B cell (primary cell): Measurements from ENCODE around the gene TSPAN9. TPM values are rescaled to one million over a fixed set of nuclear protein-coding genes. Genes with fewer than 3 reads are reported as not detected.

Experiments used
- ATAC-seq: fragments of 200-7000 bp; cut with Tn5 transposase; one replicate; pipeline ENCODE4 v1.10.0; 2021; ENCODE audit warnings: low read depth, mild to moderate bottlenecking, moderate number of reproducible peaks, moderate library complexity
- CTCF ChIA-PET: fragments of 350-600 bp; sonication (Branson Sonifier 250); formaldehyde crosslinking; loops from one replicate; lab custom pipeline; 2021; ENCODE audit warnings: antibody characterized with exemption, inconsistent platforms; lab: Charles Lee
- POLR2A ChIA-PET: fragments of 350-600 bp; sonication (Branson Sonifier 250); formaldehyde crosslinking; loops from one replicate; lab custom pipeline; 2021; ENCODE audit warnings: antibody characterized with exemption; lab: Charles Lee
- DNase-seq: peaks from one replicate; pipeline ENCODE4 v3.0.0; 2013
- H2AFZ ChIP-seq: 2 replicates; pipeline ENCODE4 v1.6.1; 2012; ENCODE audit warnings: mild to moderate bottlenecking, low read depth, low read length; ENCODE audit not compliant: insufficient read depth, poor library complexity, severe bottlenecking
- H3K27ac ChIP-seq, 2 donors: 1 replicate in 1 of 2; 2 replicates in 1 of 2; pipeline ENCODE4 v1.5.1; 2012 to 2013; ENCODE audit warnings: low read length in 2 of 2, mild to moderate bottlenecking in 2 of 2, moderate library complexity in 1 of 2
- H3K27me3 ChIP-seq, 4 experiments: fragments of 200-600 bp in 1 of 4; sonication (generic) in 1 of 4; replicated peaks in 1 of 4; 1 replicate in 2 of 4; 2 replicates in 2 of 4; pipeline versions ENCODE4 v1.6.1 to v1.7.0; 2013 to 2016; ENCODE audit warnings: low read length in 3 of 4, mild to moderate bottlenecking in 2 of 4, mixed read lengths in 1 of 4, moderate library complexity in 1 of 4; ENCODE audit not compliant: insufficient read depth in 4 of 4, control insufficient read depth in 3 of 4; ENCODE audit errors: control extremely low read depth in 1 of 4
- H3K36me3 ChIP-seq, 2 experiments: replicated peaks in 1 of 2; 1 replicate in 1 of 2; 2 replicates in 1 of 2; pipeline versions ENCODE4 v1.6.1 to v1.7.1; 2013; ENCODE audit warnings: low read length in 1 of 2; ENCODE audit not compliant: insufficient read depth in 2 of 2, control insufficient read depth in 1 of 2; ENCODE audit errors: control extremely low read depth in 1 of 2, extremely low read depth in 1 of 2
- H3K4me1 ChIP-seq, 2 donors: fragments of 200-600 bp in 1 of 2; sonication (generic) in 1 of 2; 1 replicate in 1 of 2; 2 replicates in 1 of 2; pipeline versions ENCODE4 v1.5.1 to v1.6.1; 2013 to 2017; ENCODE audit warnings: low read length in 2 of 2; ENCODE audit not compliant: control insufficient read depth in 2 of 2, insufficient read depth in 2 of 2
- H3K4me2 ChIP-seq: replicated peaks from 2 replicates; pipeline ENCODE3; 2012; ENCODE audit warnings: mild to moderate bottlenecking, low read depth, low read length; ENCODE audit not compliant: poor library complexity, severe bottlenecking
- H3K4me3 ChIP-seq, 5 experiments: fragments of 200-600 bp in 1 of 5; sonication (generic) in 1 of 5; 1 replicate in 3 of 5; 2 replicates in 2 of 5; pipeline versions ENCODE4 v1.5.1 to v1.7.0; 2011 to 2016; ENCODE audit warnings: low read length in 4 of 5, mild to moderate bottlenecking in 4 of 5, low read depth in 2 of 5, control low read depth in 1 of 5, moderate library complexity in 1 of 5; ENCODE audit not compliant: insufficient read depth in 1 of 5; ENCODE audit errors: control extremely low read depth in 1 of 5, extremely low read depth in 1 of 5
- H3K79me2 ChIP-seq: fragments of 200-600 bp; sonication (generic); one replicate; pipeline ENCODE4 v1.6.0; 2016; ENCODE audit warnings: low read length; ENCODE audit not compliant: control insufficient read depth, insufficient read depth
- H3K9ac ChIP-seq: fragments of 200-600 bp; sonication (generic); 2 replicates; pipeline ENCODE4 v1.6.1; 2017; ENCODE audit warnings: mild to moderate bottlenecking, low read length, moderate library complexity
- H3K9me3 ChIP-seq, 3 donors: one replicate each; pipeline versions ENCODE4 v1.6.1 to v1.7.1; 2013; ENCODE audit warnings: low read length in 2 of 3; ENCODE audit not compliant: control insufficient read depth in 2 of 3, insufficient read depth in 1 of 3; ENCODE audit errors: control extremely low read depth in 1 of 3
- H4K20me1 ChIP-seq: 2 replicates; pipeline ENCODE4 v1.6.0; 2012; ENCODE audit warnings: mild to moderate bottlenecking, low read length; ENCODE audit not compliant: insufficient read depth, control insufficient read depth, poor library complexity, severe bottlenecking
- H3K27ac Mint-ChIP-seq: one replicate; pipeline ENCODE4 v1.8.0; 2021; ENCODE audit warnings: mixed read lengths
- H3K27me3 Mint-ChIP-seq: one replicate; pipeline ENCODE4 v1.8.0; 2021; ENCODE audit warnings: mixed read lengths
- H3K4me1 Mint-ChIP-seq: one replicate; pipeline ENCODE4 v1.8.0; 2021; ENCODE audit warnings: mixed read lengths
- H3K4me3 Mint-ChIP-seq: one replicate; pipeline ENCODE4 v1.8.0; 2021; ENCODE audit warnings: mixed read lengths
- H3K9me3 Mint-ChIP-seq: one replicate; pipeline ENCODE4 v1.8.0; 2022; ENCODE audit warnings: mixed read lengths; ENCODE audit not compliant: insufficient read depth
- CTCF ChIP-seq: fragments of 200-600 bp; IDR thresholded peaks from one replicate; pipeline ENCODE4 v1.8.0; 2022; ENCODE audit warnings: antibody characterized with exemption, mild to moderate bottlenecking
- EZH2 ChIP-seq: IDR thresholded peaks from 2 replicates; pipeline ENCODE4 v1.6.1; 2012; ENCODE audit warnings: borderline replicate concordance, low read depth, mild to moderate bottlenecking, moderate library complexity, low read length; ENCODE audit not compliant: insufficient read depth, poor library complexity, severe bottlenecking
- WGBS: methylation state at CpG from one replicate; pipeline ENCODE4 v1.1.5; 2013; ENCODE audit warnings: missing lambda C conversion rate; ENCODE audit not compliant: insufficient coverage; 5-methylcytosine and 5-hydroxymethylcytosine counted together
- intact Hi-C: fragments of 100-400 bp; cut with micrococcal nuclease; formaldehyde crosslinking; loops from one replicate; pipeline ENCODE4 v1.10.0; 2022
- polyA plus RNA-seq: library from polyadenylated mRNA; depleted of rRNA; stranded (reverse); fragments of >200 nt; gene quantifications from 2 replicates; pipeline ENCODE4 v1.2.3, GENCODE V29; 2012
- total RNA-seq, 2 donors: library from RNA; stranded (reverse); fragments of 120-200 nt in 1 of 2; gene quantifications; 1 replicate in 1 of 2; 2 replicates in 1 of 2; pipeline versions ENCODE4 v1.2.3 to v1.2.4, GENCODE V29; 2013 to 2022

TSPAN9 gene
- total and polyA plus RNA-seq, 2 donors (not counting 1 experiment from before 2014, with no cell fraction given), result 0.15 to 0.37 TPM

GRCh38 chr12:3071710-3072109 lies 5.5 kb upstream of the TSPAN9 start:
- no peaks in the 10 kb centered on the region for H3K9me3 Mint-ChIP-seq
- H2AFZ ChIP-seq, result no peak overlapping the region
- ATAC-seq (no peak), DNase-seq (no peak)
- H3K36me3 ChIP-seq, result no peaks in the 10 kb centered on the region
- no peak overlapping the region for H3K27ac ChIP-seq
- no peak overlapping the region for H3K27ac Mint-ChIP-seq
- WGBS, result 97% methylated on average over 22 of the region's 25 CpGs
- ChIA-PET CTCF (interaction anchor here (1.2 to 1.5 kb wide), 2 partner anchors 29 to 204 kb away, joined by 3 to 6 read pairs; no protein-coding TSS in a partner anchor), POLR2A (no interaction called here)
- peaks cover 8% of the 10 kb centered on the region for H3K4me1 Mint-ChIP-seq
- TF ChIP-seq CTCF (no peak), EZH2 (no peak)
- H3K4me3 ChIP-seq, result no peak overlapping the region
- intact Hi-C loops, result loop anchor here (2.0 kb wide), 1 partner anchor 131 kb away; no protein-coding TSS in a partner anchor
- H3K9me3 ChIP-seq, result peaks cover 0 to 4% (median 0%) of the 10 kb centered on the region in 3 donors
- H3K79me2 ChIP-seq, result no peaks in the 10 kb centered on the region
- no peak overlapping the region for H3K4me3 Mint-ChIP-seq
- H3K9ac ChIP-seq, result no peak overlapping the region
- peaks cover 12% of the 10 kb centered on the region in 2 donors for H3K4me1 ChIP-seq
- peaks cover 15% of the 10 kb centered on the region for H3K27me3 Mint-ChIP-seq
- H3K4me2 ChIP-seq, result no peak overlapping the region
- H3K27me3 ChIP-seq, result peaks cover 0 to 21% (median 10%) of the 10 kb centered on the region in 4 experiments
- no peaks in the 10 kb centered on the region for H4K20me1 ChIP-seq

- peak; percentile 53 for ATAC-seq
- Histone ChIP-seq H3K4me3 (no peak overlapping the region), H3K9ac (no peak overlapping the region), H3K4me2 (no peak overlapping the region), H4K20me1 (no peaks in the 10 kb centered on the region), H3K4me1 (peaks cover 19 to 20% of the 10 kb centered on the region in 2 donors), H3K79me2 (no peaks in the 10 kb centered on the region), H2AFZ (no peak overlapping the region), H3K27me3 (peaks cover 0 to 29% (median 13%) of the 10 kb centered on the region in 4 experiments), H3K9me3 (peaks cover 0 to 6% (median 0%) of the 10 kb centered on the region in 3 donors), H3K36me3 (no peaks in the 10 kb centered on the region), H3K27ac (no peak overlapping the region)
- Mint-ChIP-seq H3K4me3 (peak overlapping the region; percentile 34), H3K4me1 (peaks cover 15% of the 10 kb centered on the region), H3K27ac (no peak overlapping the region), H3K9me3 (no peaks in the 10 kb centered on the region), H3K27me3 (peaks cover 14% of the 10 kb centered on the region)
- WGBS, result 3% methylated on average over 10 of the region's 13 CpGs
- ChIA-PET CTCF (interaction anchor here (0.6 to 2.1 kb wide), 17 partner anchors 8 to 730 kb away, joined by 3 to 22 read pairs (median 4); no protein-coding TSS in a partner anchor), POLR2A (no interaction called here)
- TF ChIP-seq EZH2 (no peak), CTCF (peak; percentile 99)
- peak; percentile 85 for DNase-seq
- intact Hi-C loops, result loop anchor here (1.0 to 2.0 kb wide), 2 partner anchors 62 to 129 kb away; no protein-coding TSS in a partner anchor
Observed at GRCh38 chr12:3073438-3074250, 3.5 kb upstream of the TSPAN9 start.
